ENCODE measurements around the gene WDR1. TPM values are rescaled to one million over a fixed set of nuclear protein-coding genes. Genes with fewer than 3 reads are reported as not detected.

WDR1 gene
- total and polyA plus RNA-seq, 2 of the 13 experiments (the other 11 are each of a cell fraction or from before 2014, with no cell fraction given) = 106 to 198 TPM

DNA sequence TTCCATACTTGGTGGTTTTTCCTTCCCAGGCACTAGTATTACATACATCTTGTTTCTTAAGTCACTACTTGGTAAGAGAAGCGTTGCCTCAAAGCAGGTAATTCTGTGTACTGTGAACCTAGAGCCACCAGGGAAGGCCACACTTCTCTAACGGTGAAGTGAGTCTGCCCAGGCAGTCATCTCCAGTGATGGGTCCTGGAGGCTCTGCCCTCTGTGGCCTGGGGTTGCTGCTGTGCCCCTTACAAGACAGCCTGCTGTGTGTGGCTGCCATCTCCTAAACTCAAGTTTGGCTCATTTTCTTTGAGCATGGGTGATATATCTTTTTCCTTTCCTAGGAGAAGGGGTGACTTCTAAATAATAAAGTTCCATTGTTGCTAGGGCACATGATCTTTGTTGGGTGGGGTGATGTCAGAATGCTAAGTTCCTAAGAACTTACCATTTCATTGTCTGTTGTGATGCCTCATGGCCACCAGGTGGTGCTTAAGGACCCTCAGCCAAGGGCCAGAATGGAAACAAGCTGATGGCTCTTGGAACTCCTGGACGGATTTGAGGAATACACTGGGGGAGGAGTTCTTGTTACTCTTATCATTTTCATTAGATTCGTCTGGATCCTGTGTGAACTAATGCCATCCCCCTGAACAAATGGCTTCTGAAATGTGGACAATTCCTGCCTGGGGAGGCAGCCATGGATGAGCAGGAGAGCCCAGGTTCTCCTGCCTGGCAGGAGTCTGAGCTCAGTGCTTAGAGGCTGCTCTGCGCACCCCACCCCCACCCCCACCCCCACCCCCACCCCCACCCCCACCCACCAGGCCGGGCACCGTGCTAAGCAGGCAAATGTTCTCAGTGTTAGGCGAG, 41.1 kb upstream of the WDR1 start:
- in situ Hi-C loops (cut with HindIII; ENCODE audit: extremely low pct_ligation_motif_present, low pct_unique_long_range_greater_than_20kb) (loop anchor here (5.0 to 25.0 kb wide), 2 partner anchors 390 to 1255 kb away; no protein-coding TSS in a partner anchor), intact Hi-C loops (cut with micrococcal nuclease; ENCODE audit: unreplicated experiment) (loop anchor here (2.0 to 5.0 kb wide), 2 partner anchors 245 to 395 kb away; no protein-coding TSS in a partner anchor)
- Histone ChIP-seq H4K20me1 (ENCODE audit: insufficient read depth, low read length) (no peaks in the 10 kb centered on the region), H3K79me2 (ENCODE audit: insufficient read depth, low read length) (no peaks in the 10 kb centered on the region), H3K4me2 (ENCODE audit: low read depth, low read length) (peak overlapping the region; percentile 34; the same call in 1 of the 2 replicates), H3K27ac (ENCODE audit: extremely low read length, insufficient read depth, low read length) (no peak overlapping the region), H3K27me3 (ENCODE audit: control insufficient read depth in 1 of 2, insufficient read depth in 2 of 2, low read length in 2 of 2) (peaks cover 0 to 11% of the 10 kb centered on the region in 2 experiments; a peak in 2 of 5 replicates), H3K9ac (ENCODE audit: insufficient read depth, low read depth, low read length) (no peak overlapping the region), H3K4me1 (ENCODE audit: insufficient read depth, low read length) (peaks cover 19% of the 10 kb centered on the region), H3K9me3 (ENCODE audit: low read length) (no peaks in the 10 kb centered on the region), H3K36me3 (replicated peaks in 1 of 2; ENCODE audit: control insufficient read depth in 1 of 2, insufficient read depth in 2 of 2, low read length in 2 of 2) (no peaks in the 10 kb centered on the region), H2AFZ (ENCODE audit: low read length) (no peak overlapping the region), H3K4me3 (replicated peaks in 1 of 3; ENCODE audit: insufficient read depth in 1 of 3, low read depth in 2 of 3, low read length in 3 of 3) (no peak overlapping the region)
- ChIA-PET POLR2A (interaction anchor here (1.1 to 3.0 kb wide), 2 partner anchors 36 to 40 kb away, joined by 5 to 15 read pairs; no protein-coding TSS in a partner anchor), CTCF (ENCODE audit: low intra/inter-chr PET ratio, low total read pairs) (interaction anchor here (1.9 kb wide), 1 partner anchor 246 kb away, joined by 13 read pairs; no protein-coding TSS in a partner anchor)
- BruUV-seq (replicated peaks) = no TSS peak
- FAIRE-seq (peak; percentile 87), ATAC-seq (peak; percentile 80), DNase-seq (ENCODE audit: low spot score) (peak; percentile 55)
- 20% methylated on average over 5 of the region's 8 CpGs for WGBS (ENCODE audit: low lambda C conversion rate)
- TF ChIP-seq, protein P1, sequence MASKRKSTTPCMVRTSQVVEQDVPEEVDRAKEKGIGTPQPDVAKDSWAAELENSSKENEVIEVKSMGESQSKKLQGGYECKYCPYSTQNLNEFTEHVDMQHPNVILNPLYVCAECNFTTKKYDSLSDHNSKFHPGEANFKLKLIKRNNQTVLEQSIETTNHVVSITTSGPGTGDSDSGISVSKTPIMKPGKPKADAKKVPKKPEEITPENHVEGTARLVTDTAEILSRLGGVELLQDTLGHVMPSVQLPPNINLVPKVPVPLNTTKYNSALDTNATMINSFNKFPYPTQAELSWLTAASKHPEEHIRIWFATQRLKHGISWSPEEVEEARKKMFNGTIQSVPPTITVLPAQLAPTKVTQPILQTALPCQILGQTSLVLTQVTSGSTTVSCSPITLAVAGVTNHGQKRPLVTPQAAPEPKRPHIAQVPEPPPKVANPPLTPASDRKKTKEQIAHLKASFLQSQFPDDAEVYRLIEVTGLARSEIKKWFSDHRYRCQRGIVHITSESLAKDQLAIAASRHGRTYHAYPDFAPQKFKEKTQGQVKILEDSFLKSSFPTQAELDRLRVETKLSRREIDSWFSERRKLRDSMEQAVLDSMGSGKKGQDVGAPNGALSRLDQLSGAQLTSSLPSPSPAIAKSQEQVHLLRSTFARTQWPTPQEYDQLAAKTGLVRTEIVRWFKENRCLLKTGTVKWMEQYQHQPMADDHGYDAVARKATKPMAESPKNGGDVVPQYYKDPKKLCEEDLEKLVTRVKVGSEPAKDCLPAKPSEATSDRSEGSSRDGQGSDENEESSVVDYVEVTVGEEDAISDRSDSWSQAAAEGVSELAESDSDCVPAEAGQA (IDR thresholded peaks at IDR 0.05; ENCODE audit: low read depth) = no peak
- TF ChIP-seq, protein P1 (CRISPR knock-in tag; IDR thresholded peaks at IDR 0.05; ENCODE audit: borderline replicate concordance) = no peak
- TF ChIP-seq ZNF232 (CRISPR knock-in tag; IDR thresholded peaks at IDR 0.05; ENCODE audit: borderline replicate concordance) (no peak), XRCC5 (optimal IDR thresholded peaks at IDR 0.05; ENCODE audit: low read length) (peak; percentile 68), ZNF207 (IDR thresholded peaks at IDR 0.05; ENCODE audit: borderline replicate concordance) (no peak), RAD21 (CRISPR knock-in tag; IDR thresholded peaks at IDR 0.05) (peak; percentile 66), SNRNP70 (IDR thresholded peaks at IDR 0.05; ENCODE audit: low read depth, low read length) (no peak), STAG1 (CRISPR knock-in tag; IDR thresholded peaks at IDR 0.05) (peak; percentile 80)
- TF ChIP-seq, protein P2, sequence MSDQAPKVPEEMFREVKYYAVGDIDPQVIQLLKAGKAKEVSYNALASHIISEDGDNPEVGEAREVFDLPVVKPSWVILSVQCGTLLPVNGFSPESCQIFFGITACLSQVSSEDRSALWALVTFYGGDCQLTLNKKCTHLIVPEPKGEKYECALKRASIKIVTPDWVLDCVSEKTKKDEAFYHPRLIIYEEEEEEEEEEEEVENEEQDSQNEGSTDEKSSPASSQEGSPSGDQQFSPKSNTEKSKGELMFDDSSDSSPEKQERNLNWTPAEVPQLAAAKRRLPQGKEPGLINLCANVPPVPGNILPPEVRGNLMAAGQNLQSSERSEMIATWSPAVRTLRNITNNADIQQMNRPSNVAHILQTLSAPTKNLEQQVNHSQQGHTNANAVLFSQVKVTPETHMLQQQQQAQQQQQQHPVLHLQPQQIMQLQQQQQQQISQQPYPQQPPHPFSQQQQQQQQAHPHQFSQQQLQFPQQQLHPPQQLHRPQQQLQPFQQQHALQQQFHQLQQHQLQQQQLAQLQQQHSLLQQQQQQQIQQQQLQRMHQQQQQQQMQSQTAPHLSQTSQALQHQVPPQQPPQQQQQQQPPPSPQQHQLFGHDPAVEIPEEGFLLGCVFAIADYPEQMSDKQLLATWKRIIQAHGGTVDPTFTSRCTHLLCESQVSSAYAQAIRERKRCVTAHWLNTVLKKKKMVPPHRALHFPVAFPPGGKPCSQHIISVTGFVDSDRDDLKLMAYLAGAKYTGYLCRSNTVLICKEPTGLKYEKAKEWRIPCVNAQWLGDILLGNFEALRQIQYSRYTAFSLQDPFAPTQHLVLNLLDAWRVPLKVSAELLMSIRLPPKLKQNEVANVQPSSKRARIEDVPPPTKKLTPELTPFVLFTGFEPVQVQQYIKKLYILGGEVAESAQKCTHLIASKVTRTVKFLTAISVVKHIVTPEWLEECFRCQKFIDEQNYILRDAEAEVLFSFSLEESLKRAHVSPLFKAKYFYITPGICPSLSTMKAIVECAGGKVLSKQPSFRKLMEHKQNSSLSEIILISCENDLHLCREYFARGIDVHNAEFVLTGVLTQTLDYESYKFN (CRISPR knock-in tag; conservative IDR thresholded peaks at IDR 0.05) = no peak
- TF ChIP-seq, protein P3, sequence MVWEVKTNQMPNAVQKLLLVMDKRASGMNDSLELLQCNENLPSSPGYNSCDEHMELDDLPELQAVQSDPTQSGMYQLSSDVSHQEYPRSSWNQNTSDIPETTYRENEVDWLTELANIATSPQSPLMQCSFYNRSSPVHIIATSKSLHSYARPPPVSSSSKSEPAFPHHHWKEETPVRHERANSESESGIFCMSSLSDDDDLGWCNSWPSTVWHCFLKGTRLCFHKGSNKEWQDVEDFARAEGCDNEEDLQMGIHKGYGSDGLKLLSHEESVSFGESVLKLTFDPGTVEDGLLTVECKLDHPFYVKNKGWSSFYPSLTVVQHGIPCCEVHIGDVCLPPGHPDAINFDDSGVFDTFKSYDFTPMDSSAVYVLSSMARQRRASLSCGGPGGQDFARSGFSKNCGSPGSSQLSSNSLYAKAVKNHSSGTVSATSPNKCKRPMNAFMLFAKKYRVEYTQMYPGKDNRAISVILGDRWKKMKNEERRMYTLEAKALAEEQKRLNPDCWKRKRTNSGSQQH (CRISPR knock-in tag; IDR thresholded peaks at IDR 0.05; ENCODE audit: low read depth) = 0 out of 2 replicates have a peak, but pooled peaks have one; percentile 38
